Fibroblast of lung (primary cell): ENCODE data around the gene ARGLU1. TPM values are rescaled to one million over a fixed set of nuclear protein-coding genes. Genes with fewer than 3 reads are reported as not detected.

Source experiments
- DNase-seq, 2 donors: peaks; one replicate each; pipeline versions ENCODE4 v3.0.0 to v3.0.0-alpha.2; 2010; ENCODE audit warnings: low read depth in 2 of 2
- H2AFZ ChIP-seq: 2 replicates; pipeline ENCODE4 v1.5.1; 2012; ENCODE audit warnings: low read length, control low read depth, inconsistent platforms
- H3K27ac ChIP-seq: 2 replicates; pipeline ENCODE4 v1.5.1; 2011; ENCODE audit warnings: low read length, control low read depth; ENCODE audit not compliant: insufficient read depth
- H3K27me3 ChIP-seq: 2 replicates; pipeline ENCODE4 v1.5.1; 2011; ENCODE audit warnings: mild to moderate bottlenecking, low read length; ENCODE audit not compliant: control insufficient read depth, insufficient read depth
- H3K36me3 ChIP-seq: 2 replicates; pipeline ENCODE4 v1.5.1; 2011; ENCODE audit warnings: low read length; ENCODE audit not compliant: control insufficient read depth, insufficient read depth
- H3K4me1 ChIP-seq: 2 replicates; pipeline ENCODE4 v1.5.1; 2011; ENCODE audit warnings: low read length; ENCODE audit not compliant: control insufficient read depth, insufficient read depth; ENCODE audit errors: extremely low read depth
- H3K4me2 ChIP-seq: 2 replicates; pipeline ENCODE4 v1.5.1; 2011; ENCODE audit warnings: low read length, control low read depth; ENCODE audit not compliant: insufficient read depth; ENCODE audit errors: extremely low read depth
- H3K4me3 ChIP-seq, 4 experiments: fragments of 200-600 bp in 1 of 4; sonication (generic) in 1 of 4; replicated peaks in 1 of 4; 2 replicates each; pipeline ENCODE4 v1.5.1; 2011 to 2016; ENCODE audit warnings: low read length in 4 of 4, low read depth in 3 of 4, mild to moderate bottlenecking in 3 of 4, control low read depth in 2 of 4, inconsistent platforms in 1 of 4, mixed read lengths in 1 of 4; ENCODE audit not compliant: insufficient read depth in 1 of 4; ENCODE audit errors: control extremely low read depth in 1 of 4
- H3K79me2 ChIP-seq: 2 replicates; pipeline ENCODE4 v1.5.1; 2012; ENCODE audit warnings: mild to moderate bottlenecking, low read length, inconsistent platforms; ENCODE audit not compliant: control insufficient read depth, insufficient read depth
- H3K9ac ChIP-seq: 2 replicates; pipeline ENCODE4 v1.5.1; 2011; ENCODE audit warnings: mild to moderate bottlenecking, low read length, control low read depth; ENCODE audit not compliant: insufficient read depth
- H3K9me3 ChIP-seq: 2 replicates; pipeline ENCODE4 v1.5.1; 2012; ENCODE audit warnings: low read depth, low read length; ENCODE audit not compliant: control insufficient read depth, insufficient read depth
- H4K20me1 ChIP-seq: 2 replicates; pipeline ENCODE4 v1.5.1; 2011; ENCODE audit warnings: low read length; ENCODE audit not compliant: control insufficient read depth, insufficient read depth; ENCODE audit errors: extremely low read depth
- EZH2 ChIP-seq: IDR thresholded peaks from 2 replicates; pipeline ENCODE4 v1.5.1; 2012; ENCODE audit warnings: low read length, control low read depth, mild to moderate bottlenecking; ENCODE audit errors: missing control alignments
- polyA plus RNA-seq, 2 donors: library from polyadenylated mRNA; depleted of rRNA in 1 of 2; stranded (reverse) in 1 of 2; unstranded in 1 of 2; fragments of >200 nt; gene quantifications; 2 replicates each; pipeline ENCODE4 v1.2.1, GENCODE V29; 2011 to 2012; ENCODE audit warnings: missing spikeins in 1 of 2
- total RNA-seq: library from RNA; depleted of rRNA; stranded (reverse); fragments of >200 nt; gene quantifications from 2 replicates; pipeline ENCODE4 v1.2.1, GENCODE V29; 2014
- TF ChIP-seq, protein P1 (sequence below), 2 donors: IDR thresholded peaks in 1 of 2; conservative IDR thresholded peaks in 1 of 2; 1 replicate in 1 of 2; 2 replicates in 1 of 2; pipeline ENCODE4 v1.5.1; 2011 to 2012; ENCODE audit warnings: low read length in 2 of 2, control low read depth in 1 of 2, inconsistent platforms in 1 of 2, low read depth in 1 of 2, mild to moderate bottlenecking in 1 of 2

ARGLU1 gene
- total and polyA plus RNA-seq, 2 donors (not counting 1 experiment from before 2014, with no cell fraction given) = 45.4 to 45.6 TPM

DNA sequence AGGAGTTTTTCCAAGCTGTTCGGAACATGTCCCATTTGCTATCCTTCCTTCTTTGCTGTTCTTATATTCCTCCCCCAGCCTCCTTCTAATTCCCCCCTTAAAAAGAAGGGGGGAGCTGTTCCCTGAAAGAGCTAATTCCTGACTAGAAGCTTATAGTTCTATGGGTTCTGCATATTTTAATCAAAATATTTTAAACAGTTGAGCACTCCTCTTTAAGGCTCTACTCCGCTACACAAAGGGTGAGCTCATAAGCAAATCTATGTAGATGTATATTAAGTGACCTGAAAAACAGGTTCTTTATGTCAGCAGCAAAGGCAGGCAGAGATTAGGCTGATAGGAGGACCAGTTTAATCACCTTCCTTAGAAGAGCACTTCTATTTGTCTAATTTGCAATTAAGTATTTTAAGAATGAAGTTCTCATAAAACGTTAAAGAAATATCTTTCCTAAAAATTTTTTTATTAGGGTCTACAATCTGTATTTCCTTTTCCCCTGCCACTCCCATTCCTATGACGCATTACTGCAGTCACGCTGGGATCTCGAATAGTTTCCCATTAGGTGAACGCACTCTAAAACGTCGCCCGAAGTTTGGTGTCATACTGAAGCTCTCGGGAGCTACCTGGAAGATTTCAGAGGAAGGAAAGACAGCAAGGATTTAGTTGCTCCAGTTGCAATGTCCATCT, 37.6 kb downstream of the ARGLU1 start:
- H3K36me3 ChIP-seq = no peaks in the 10 kb centered on the region
- DNase-seq = no peak
- H3K4me3 ChIP-seq = peak overlapping the region in 1 of 4 experiments; percentile 17
- H3K4me2 ChIP-seq = peak overlapping the region; percentile 21
- no peak overlapping the region for H3K27ac ChIP-seq
- H3K9me3 ChIP-seq = no peaks in the 10 kb centered on the region
- no peaks in the 10 kb centered on the region for H3K27me3 ChIP-seq
- H3K4me1 ChIP-seq = no peaks in the 10 kb centered on the region
- TF ChIP-seq, protein P1, sequence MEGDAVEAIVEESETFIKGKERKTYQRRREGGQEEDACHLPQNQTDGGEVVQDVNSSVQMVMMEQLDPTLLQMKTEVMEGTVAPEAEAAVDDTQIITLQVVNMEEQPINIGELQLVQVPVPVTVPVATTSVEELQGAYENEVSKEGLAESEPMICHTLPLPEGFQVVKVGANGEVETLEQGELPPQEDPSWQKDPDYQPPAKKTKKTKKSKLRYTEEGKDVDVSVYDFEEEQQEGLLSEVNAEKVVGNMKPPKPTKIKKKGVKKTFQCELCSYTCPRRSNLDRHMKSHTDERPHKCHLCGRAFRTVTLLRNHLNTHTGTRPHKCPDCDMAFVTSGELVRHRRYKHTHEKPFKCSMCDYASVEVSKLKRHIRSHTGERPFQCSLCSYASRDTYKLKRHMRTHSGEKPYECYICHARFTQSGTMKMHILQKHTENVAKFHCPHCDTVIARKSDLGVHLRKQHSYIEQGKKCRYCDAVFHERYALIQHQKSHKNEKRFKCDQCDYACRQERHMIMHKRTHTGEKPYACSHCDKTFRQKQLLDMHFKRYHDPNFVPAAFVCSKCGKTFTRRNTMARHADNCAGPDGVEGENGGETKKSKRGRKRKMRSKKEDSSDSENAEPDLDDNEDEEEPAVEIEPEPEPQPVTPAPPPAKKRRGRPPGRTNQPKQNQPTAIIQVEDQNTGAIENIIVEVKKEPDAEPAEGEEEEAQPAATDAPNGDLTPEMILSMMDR (conservative IDR thresholded peaks at IDR 0.05 in 1 of 2, IDR thresholded peaks at IDR 0.05 in 1 of 2; ENCODE audit: low read depth in 1 of 2, low read length in 2 of 2) = no peak
- no peak for TF ChIP-seq EZH2
- peaks cover 70% of the 10 kb centered on the region for H3K79me2 ChIP-seq
- H2AFZ ChIP-seq = no peak overlapping the region
- H3K9ac ChIP-seq = no peak overlapping the region
- H4K20me1 ChIP-seq = no peaks in the 10 kb centered on the region

DNA sequence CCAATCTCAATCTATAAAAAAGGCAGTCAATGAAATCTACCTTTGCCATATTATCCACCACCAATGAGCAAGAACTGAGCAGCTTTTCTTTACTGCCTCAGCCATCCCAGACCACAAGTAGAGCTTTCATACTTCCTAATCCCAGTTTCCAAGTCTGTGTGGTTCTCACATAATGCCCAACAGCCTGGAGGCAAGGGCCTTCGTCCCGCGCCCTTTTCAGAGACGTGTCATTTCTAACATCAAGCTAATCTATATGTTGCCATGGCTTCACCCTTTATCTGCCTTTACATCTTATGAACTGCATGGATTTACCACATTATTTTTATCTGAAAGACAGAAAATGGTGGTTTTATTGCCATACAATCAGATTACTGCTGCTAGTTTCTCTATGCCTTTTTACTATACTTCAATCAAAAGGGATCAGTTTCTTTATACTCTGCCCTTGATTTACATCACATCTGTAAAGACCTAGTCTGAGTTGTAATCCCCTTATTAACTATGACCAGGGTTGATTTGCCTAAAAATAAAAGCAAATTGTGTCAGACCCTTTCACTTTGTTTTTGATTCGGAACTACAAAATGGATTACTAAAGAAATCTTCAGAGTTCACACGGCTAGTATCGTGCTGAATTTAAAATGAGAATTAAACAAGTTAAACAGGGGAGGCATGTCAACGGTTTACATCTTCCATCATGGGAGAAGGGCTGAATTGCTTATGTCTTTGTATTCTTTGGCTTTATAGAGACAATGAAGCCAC, 38.3 kb downstream of the ARGLU1 start:
- Histone ChIP-seq H3K36me3 (no peaks in the 10 kb centered on the region), H3K4me3 (no peak overlapping the region), H3K79me2 (peaks cover 68% of the 10 kb centered on the region), H3K4me1 (no peaks in the 10 kb centered on the region), H3K27ac (no peak overlapping the region), H2AFZ (no peak overlapping the region), H4K20me1 (no peaks in the 10 kb centered on the region), H3K9ac (no peak overlapping the region), H3K4me2 (peak overlapping the region; percentile 50), H3K27me3 (no peaks in the 10 kb centered on the region), H3K9me3 (no peaks in the 10 kb centered on the region)
- TF ChIP-seq, protein P1 (conservative IDR thresholded peaks at IDR 0.05 in 1 of 2, IDR thresholded peaks at IDR 0.05 in 1 of 2; ENCODE audit: low read depth in 1 of 2, low read length in 2 of 2) = no peak
- TF ChIP-seq EZH2 = no peak
- DNase-seq = no peak

GRCh38 chr13:106528718-106529414, 39.1 kb downstream of the ARGLU1 start:
- Histone ChIP-seq H3K79me2 (peaks cover 68% of the 10 kb centered on the region), H3K27ac (no peak overlapping the region), H3K4me2 (no peak overlapping the region), H3K36me3 (no peaks in the 10 kb centered on the region), H3K9me3 (no peaks in the 10 kb centered on the region), H3K4me1 (no peaks in the 10 kb centered on the region), H3K4me3 (no peak overlapping the region), H2AFZ (no peak overlapping the region), H3K27me3 (no peaks in the 10 kb centered on the region), H3K9ac (no peak overlapping the region), H4K20me1 (no peaks in the 10 kb centered on the region)
- DNase-seq = no peak
- no peak for TF ChIP-seq EZH2
- TF ChIP-seq, protein P1 (conservative IDR thresholded peaks at IDR 0.05 in 1 of 2, IDR thresholded peaks at IDR 0.05 in 1 of 2; ENCODE audit: low read depth in 1 of 2, low read length in 2 of 2) = no peak
